ENCODE data around the gene FGGY. TPM values are rescaled to one million over a fixed set of nuclear protein-coding genes. Genes with fewer than 3 reads are reported as not detected.

Gene FGGY
- total and polyA plus RNA-seq, 2 donors = 15.6 to 25.3 TPM

- WGBS = 94% methylated on average over 4 of the region's 4 CpGs
- no peak overlapping the region for H3K27ac ChIP-seq (ENCODE audit: low read depth in 1 of 2, low read length in 1 of 2)
- H3K9me3 ChIP-seq (ENCODE audit: control insufficient read depth in 2 of 2, insufficient read depth in 1 of 2, low read length in 1 of 2) = peaks cover 0 to 9% of the 10 kb centered on the region in 2 donors
- H3K36me3 ChIP-seq (ENCODE audit: control insufficient read depth in 2 of 2, insufficient read depth in 2 of 2, low read length in 1 of 2) = no peaks in the 10 kb centered on the region
- peaks cover under 1 to 6% of the 10 kb centered on the region in 2 donors for H3K4me1 ChIP-seq (ENCODE audit: control insufficient read depth in 2 of 2, insufficient read depth in 2 of 2, low read length in 2 of 2)
- no peak overlapping the region for H3K4me3 ChIP-seq (ENCODE audit: low read length in 2 of 2)
- DNase-seq (ENCODE audit: low read depth in 6 of 9, low spot score in 9 of 9) = no peak
- H3K27me3 ChIP-seq (ENCODE audit: control insufficient read depth in 2 of 2, insufficient read depth in 1 of 2, low read length in 1 of 2) = no peaks in the 10 kb centered on the region
These were observed 439.9 kb downstream of the FGGY start for GRCh38 chr1:59736744-59737143.

- Histone ChIP-seq H3K4me3 (ENCODE audit: low read length in 2 of 2) (no peak overlapping the region), H3K27me3 (ENCODE audit: control insufficient read depth in 2 of 2, insufficient read depth in 1 of 2, low read length in 1 of 2) (no peaks in the 10 kb centered on the region), H3K36me3 (ENCODE audit: control insufficient read depth in 2 of 2, insufficient read depth in 2 of 2, low read length in 1 of 2) (no peaks in the 10 kb centered on the region), H3K27ac (ENCODE audit: low read depth in 1 of 2, low read length in 1 of 2) (no peak overlapping the region), H3K9me3 (ENCODE audit: control insufficient read depth in 2 of 2, insufficient read depth in 1 of 2, low read length in 1 of 2) (peaks cover 0 to 9% of the 10 kb centered on the region in 2 donors), H3K4me1 (ENCODE audit: control insufficient read depth in 2 of 2, insufficient read depth in 2 of 2, low read length in 2 of 2) (no peaks in the 10 kb centered on the region)
- 92% methylated on average over 5 of the region's 5 CpGs for WGBS
- no peak for DNase-seq (ENCODE audit: low read depth in 6 of 9, low spot score in 9 of 9)
These were observed 440.7 kb downstream of the FGGY start for GRCh38 chr1:59737638-59738037.

- H3K4me3 ChIP-seq (ENCODE audit: low read length in 2 of 2) = no peak overlapping the region
- WGBS = 97% methylated on average over 3 of the region's 3 CpGs
- H3K27ac ChIP-seq (ENCODE audit: low read depth in 1 of 2, low read length in 1 of 2) = no peak overlapping the region
- peaks cover 0 to 9% of the 10 kb centered on the region in 2 donors for H3K9me3 ChIP-seq (ENCODE audit: control insufficient read depth in 2 of 2, insufficient read depth in 1 of 2, low read length in 1 of 2)
- no peak for DNase-seq (ENCODE audit: low read depth in 6 of 9, low spot score in 9 of 9)
- no peaks in the 10 kb centered on the region for H3K4me1 ChIP-seq (ENCODE audit: control insufficient read depth in 2 of 2, insufficient read depth in 2 of 2, low read length in 2 of 2)
- no peaks in the 10 kb centered on the region for H3K36me3 ChIP-seq (ENCODE audit: control insufficient read depth in 2 of 2, insufficient read depth in 2 of 2, low read length in 1 of 2)
- H3K27me3 ChIP-seq (ENCODE audit: control insufficient read depth in 2 of 2, insufficient read depth in 1 of 2, low read length in 1 of 2) = no peaks in the 10 kb centered on the region
These were observed 441.3 kb downstream of the FGGY start for GRCh38 chr1:59738152-59738551.

- Histone ChIP-seq H3K9me3 (ENCODE audit: control insufficient read depth in 2 of 2, insufficient read depth in 1 of 2, low read length in 1 of 2) (peaks cover 0 to 9% of the 10 kb centered on the region in 2 donors), H3K27ac (ENCODE audit: low read depth in 1 of 2, low read length in 1 of 2) (no peak overlapping the region), H3K27me3 (ENCODE audit: control insufficient read depth in 2 of 2, insufficient read depth in 1 of 2, low read length in 1 of 2) (no peaks in the 10 kb centered on the region), H3K36me3 (ENCODE audit: control insufficient read depth in 2 of 2, insufficient read depth in 2 of 2, low read length in 1 of 2) (no peaks in the 10 kb centered on the region), H3K4me1 (ENCODE audit: control insufficient read depth in 2 of 2, insufficient read depth in 2 of 2, low read length in 2 of 2) (no peaks in the 10 kb centered on the region), H3K4me3 (ENCODE audit: low read length in 2 of 2) (no peak overlapping the region)
- DNase-seq (ENCODE audit: low read depth in 6 of 9, low spot score in 9 of 9) = no peak
- 96% methylated on average over 2 of the region's 2 CpGs for WGBS
These were observed 441.7 kb downstream of the FGGY start for GRCh38 chr1:59738591-59739015.

GRCh38 chr1:59739111-59739510, 442.2 kb downstream of the FGGY start:
- H3K27ac ChIP-seq (ENCODE audit: low read depth in 1 of 2, low read length in 1 of 2) = no peak overlapping the region
- no peak for DNase-seq (ENCODE audit: low read depth in 6 of 9, low spot score in 9 of 9)
- 94% methylated on average over 2 of the region's 2 CpGs for WGBS
- no peaks in the 10 kb centered on the region for H3K27me3 ChIP-seq (ENCODE audit: control insufficient read depth in 2 of 2, insufficient read depth in 1 of 2, low read length in 1 of 2)
- H3K4me1 ChIP-seq (ENCODE audit: control insufficient read depth in 2 of 2, insufficient read depth in 2 of 2, low read length in 2 of 2) = no peaks in the 10 kb centered on the region
- H3K36me3 ChIP-seq (ENCODE audit: control insufficient read depth in 2 of 2, insufficient read depth in 2 of 2, low read length in 1 of 2) = no peaks in the 10 kb centered on the region
- H3K4me3 ChIP-seq (ENCODE audit: low read length in 2 of 2) = no peak overlapping the region
- H3K9me3 ChIP-seq (ENCODE audit: control insufficient read depth in 2 of 2, insufficient read depth in 1 of 2, low read length in 1 of 2) = peaks cover 0 to 9% of the 10 kb centered on the region in 2 donors

- no peak for DNase-seq (ENCODE audit: low read depth in 6 of 9, low spot score in 9 of 9)
- no peaks in the 10 kb centered on the region for H3K9me3 ChIP-seq (ENCODE audit: control insufficient read depth in 2 of 2, insufficient read depth in 1 of 2, low read length in 1 of 2)
- no peak overlapping the region for H3K27ac ChIP-seq (ENCODE audit: low read depth in 1 of 2, low read length in 1 of 2)
- H3K4me3 ChIP-seq (ENCODE audit: low read length in 2 of 2) = no peak overlapping the region
- no peaks in the 10 kb centered on the region for H3K4me1 ChIP-seq (ENCODE audit: control insufficient read depth in 2 of 2, insufficient read depth in 2 of 2, low read length in 2 of 2)
- H3K27me3 ChIP-seq (ENCODE audit: control insufficient read depth in 2 of 2, insufficient read depth in 1 of 2, low read length in 1 of 2) = no peaks in the 10 kb centered on the region
- H3K36me3 ChIP-seq (ENCODE audit: control insufficient read depth in 2 of 2, insufficient read depth in 2 of 2, low read length in 1 of 2) = no peaks in the 10 kb centered on the region
- WGBS = 94% methylated on average over 2 of the region's 2 CpGs
These were observed 445.6 kb downstream of the FGGY start for GRCh38 chr1:59742526-59742925.

- WGBS = 70% methylated on average over 3 of the region's 3 CpGs
- H3K36me3 ChIP-seq (ENCODE audit: control insufficient read depth in 2 of 2, insufficient read depth in 2 of 2, low read length in 1 of 2) = no peaks in the 10 kb centered on the region
- H3K27me3 ChIP-seq (ENCODE audit: control insufficient read depth in 2 of 2, insufficient read depth in 1 of 2, low read length in 1 of 2) = no peaks in the 10 kb centered on the region
- DNase-seq (ENCODE audit: low read depth in 6 of 9, low spot score in 9 of 9) = no peak
- H3K4me1 ChIP-seq (ENCODE audit: control insufficient read depth in 2 of 2, insufficient read depth in 2 of 2, low read length in 2 of 2) = no peaks in the 10 kb centered on the region
- no peaks in the 10 kb centered on the region for H3K9me3 ChIP-seq (ENCODE audit: control insufficient read depth in 2 of 2, insufficient read depth in 1 of 2, low read length in 1 of 2)
- H3K4me3 ChIP-seq (ENCODE audit: low read length in 2 of 2) = no peak overlapping the region
- no peak overlapping the region for H3K27ac ChIP-seq (ENCODE audit: low read depth in 1 of 2, low read length in 1 of 2)
These were observed 446.6 kb downstream of the FGGY start for GRCh38 chr1:59743324-59744091.

GRCh38 chr1:59747420-59748024, 450.6 kb downstream of the FGGY start:
- no peaks in the 10 kb centered on the region for H3K27me3 ChIP-seq (ENCODE audit: control insufficient read depth in 2 of 2, insufficient read depth in 1 of 2, low read length in 1 of 2)
- no peak for DNase-seq (ENCODE audit: low read depth in 6 of 9, low spot score in 9 of 9)
- no peaks in the 10 kb centered on the region for H3K4me1 ChIP-seq (ENCODE audit: control insufficient read depth in 2 of 2, insufficient read depth in 2 of 2, low read length in 2 of 2)
- no peak overlapping the region for H3K4me3 ChIP-seq (ENCODE audit: low read length in 2 of 2)
- 98% methylated on average over 2 of the region's 2 CpGs for WGBS
- H3K36me3 ChIP-seq (ENCODE audit: control insufficient read depth in 2 of 2, insufficient read depth in 2 of 2, low read length in 1 of 2) = no peaks in the 10 kb centered on the region
- no peaks in the 10 kb centered on the region for H3K9me3 ChIP-seq (ENCODE audit: control insufficient read depth in 2 of 2, insufficient read depth in 1 of 2, low read length in 1 of 2)
- H3K27ac ChIP-seq (ENCODE audit: low read depth in 1 of 2, low read length in 1 of 2) = no peak overlapping the region

- Histone ChIP-seq H3K9me3 (ENCODE audit: control insufficient read depth in 2 of 2, insufficient read depth in 1 of 2, low read length in 1 of 2) (no peaks in the 10 kb centered on the region), H3K4me1 (ENCODE audit: control insufficient read depth in 2 of 2, insufficient read depth in 2 of 2, low read length in 2 of 2) (no peaks in the 10 kb centered on the region), H3K27me3 (ENCODE audit: control insufficient read depth in 2 of 2, insufficient read depth in 1 of 2, low read length in 1 of 2) (no peaks in the 10 kb centered on the region), H3K27ac (ENCODE audit: low read depth in 1 of 2, low read length in 1 of 2) (no peak overlapping the region), H3K36me3 (ENCODE audit: control insufficient read depth in 2 of 2, insufficient read depth in 2 of 2, low read length in 1 of 2) (no peaks in the 10 kb centered on the region), H3K4me3 (ENCODE audit: low read length in 2 of 2) (no peak overlapping the region)
- DNase-seq (ENCODE audit: low read depth in 6 of 9, low spot score in 9 of 9) = no peak
- 96% methylated on average over 1 of the region's 1 CpG for WGBS
These were observed 451.2 kb downstream of the FGGY start for GRCh38 chr1:59748123-59748522.
